Natural killer cell (primary cell): ENCODE measurements around the gene MTMR11. TPM values are rescaled to one million over a fixed set of nuclear protein-coding genes. Genes with fewer than 3 reads are reported as not detected.
"Not testable (repeated sequence)": the region's sequence is repeated elsewhere in the genome, so short reads cannot be mapped to it uniquely, and the experiment has no call there.

ENCODE experiments used
- ATAC-seq, 3 donors: fragments of 150-1000 bp in 2 of 3; fragments of 200-7000 bp in 1 of 3; cut with Tn5 transposase; 1 replicate in 1 of 3; 2 replicates in 2 of 3; pipeline ENCODE4 v1.10.0; 2021; ENCODE audit warnings: mild to moderate bottlenecking in 2 of 3, moderate library complexity in 2 of 3
- DNase-seq, 2 donors: peaks; one replicate each; pipeline versions ENCODE4 v3.0.0 to v3.0.0-alpha.2; 2013 to 2021; ENCODE audit warnings: mixed read lengths in 1 of 2
- H3K27ac ChIP-seq: one replicate; pipeline ENCODE4 v1.5.1; 2013; ENCODE audit warnings: mild to moderate bottlenecking, low read length
- H3K27me3 ChIP-seq: one replicate; pipeline ENCODE4 v1.6.1; 2013; ENCODE audit warnings: low read length; ENCODE audit not compliant: control insufficient read depth, insufficient read depth
- H3K36me3 ChIP-seq: one replicate; pipeline ENCODE4 v1.6.1; 2013; ENCODE audit warnings: low read length; ENCODE audit not compliant: control insufficient read depth, insufficient read depth
- H3K4me1 ChIP-seq: one replicate; pipeline ENCODE4 v1.6.1; 2013; ENCODE audit warnings: low read length; ENCODE audit not compliant: control insufficient read depth, insufficient read depth
- H3K4me3 ChIP-seq: one replicate; pipeline ENCODE4 v1.5.1; 2013; ENCODE audit warnings: low read length
- H3K9me3 ChIP-seq: one replicate; pipeline ENCODE4 v1.6.1; 2013; ENCODE audit warnings: low read length; ENCODE audit not compliant: control insufficient read depth, insufficient read depth
- H3K27ac Mint-ChIP-seq, 2 donors: one replicate each; pipeline ENCODE4 v1.8.0; 2022; ENCODE audit warnings: mild to moderate bottlenecking in 2 of 2, mixed read lengths in 2 of 2, moderate library complexity in 1 of 2
- H3K27me3 Mint-ChIP-seq, 2 donors: one replicate each; pipeline ENCODE4 v1.8.0; 2022; ENCODE audit warnings: low read depth in 2 of 2, mixed read lengths in 2 of 2
- H3K36me3 Mint-ChIP-seq: one replicate; pipeline ENCODE4 v1.8.0; 2022; ENCODE audit warnings: mixed read lengths
- H3K4me1 Mint-ChIP-seq, 2 donors: one replicate each; pipeline ENCODE4 v1.8.0; 2022; ENCODE audit warnings: mixed read lengths in 2 of 2
- H3K4me3 Mint-ChIP-seq: one replicate; pipeline ENCODE4 v1.8.0; 2022; ENCODE audit warnings: mild to moderate bottlenecking, moderate library complexity, mixed read lengths
- H3K9me3 Mint-ChIP-seq, 2 donors: one replicate each; pipeline ENCODE4 v1.8.0; 2022; ENCODE audit warnings: mixed read lengths in 2 of 2
- CTCF ChIP-seq: fragments of 200-600 bp; IDR thresholded peaks from one replicate; pipeline ENCODE4 v1.8.0; 2022; ENCODE audit warnings: antibody characterized with exemption
- WGBS: methylation state at CpG from one replicate; pipeline ENCODE4 v1.1.7; 2013; ENCODE audit warnings: missing lambda C conversion rate; ENCODE audit not compliant: insufficient coverage; 5-methylcytosine and 5-hydroxymethylcytosine counted together
- intact Hi-C: fragments of 100-400 bp; cut with micrococcal nuclease; formaldehyde crosslinking; loops from one replicate; pipeline ENCODE4 v1.14.2; 2022
- total RNA-seq, 4 donors: library from RNA; stranded (reverse); fragments of 120-200 nt in 1 of 4; gene quantifications; one replicate each; pipeline versions ENCODE4 v1.2.3 to v1.2.4, GENCODE V29; 2013 to 2022

MTMR11 gene
- total RNA-seq, 3 donors from 2014 or later (not counting 1 experiment from before 2014, with no cell fraction given) = 1.8 to 3.0 (median 2.9) TPM

- H3K27ac Mint-ChIP-seq = no peak overlapping the region
- H3K4me3 ChIP-seq = no peak overlapping the region
- H3K27ac ChIP-seq = no peak overlapping the region
- no peaks in the 10 kb centered on the region for H3K27me3 ChIP-seq
- H3K9me3 ChIP-seq = no peaks in the 10 kb centered on the region
- H3K4me1 Mint-ChIP-seq = no peaks in the 10 kb centered on the region
- intact Hi-C loops = no loop called here
- DNase-seq (no peak), ATAC-seq (no peak)
- no peaks in the 10 kb centered on the region for H3K4me1 ChIP-seq
- WGBS = 93% methylated on average over 4 of the region's 4 CpGs
- H3K9me3 Mint-ChIP-seq = no peaks in the 10 kb centered on the region
- H3K36me3 ChIP-seq = peaks cover 18% of the 10 kb centered on the region
- H3K27me3 Mint-ChIP-seq = no peaks in the 10 kb centered on the region
- no peak overlapping the region for H3K4me3 Mint-ChIP-seq
- H3K36me3 Mint-ChIP-seq = peaks cover 11% of the 10 kb centered on the region
- TF ChIP-seq CTCF = no peak
Measured at GRCh38 chr1:149945206-149945605, 8.5 kb upstream of the MTMR11 start.

DNA sequence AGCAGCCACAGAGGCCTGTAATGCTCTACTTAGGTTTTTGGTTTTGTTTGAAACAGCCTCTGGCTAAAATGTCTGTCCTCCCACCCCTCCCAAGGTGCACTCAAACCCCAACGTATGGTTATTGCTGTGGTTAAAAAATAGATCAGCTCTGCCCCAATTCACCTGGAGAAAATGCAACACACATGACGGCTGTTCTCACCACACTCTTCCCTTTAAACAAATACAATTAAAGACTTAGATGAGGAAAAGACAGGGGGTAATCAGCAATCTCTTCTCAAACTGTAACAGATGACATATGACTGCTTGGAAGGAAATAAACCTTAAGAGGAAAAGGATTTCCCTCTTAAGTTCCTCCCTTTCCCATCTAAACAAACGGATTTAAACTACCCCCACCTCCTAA, 6.2 kb upstream of the MTMR11 start:
- intact Hi-C loops = no loop called here
- Mint-ChIP-seq H3K9me3 (no peaks in the 10 kb centered on the region), H3K36me3 (peaks cover 11% of the 10 kb centered on the region), H3K27me3 (no peaks in the 10 kb centered on the region), H3K4me1 (peaks cover 0 to 2% of the 10 kb centered on the region in 2 donors), H3K27ac (peak overlapping the region in 1 of 2 donors; percentile 7), H3K4me3 (no peak overlapping the region)
- Histone ChIP-seq H3K27ac (no peak overlapping the region), H3K4me1 (peaks cover 5% of the 10 kb centered on the region), H3K4me3 (no peak overlapping the region), H3K27me3 (no peaks in the 10 kb centered on the region), H3K36me3 (peaks cover 15% of the 10 kb centered on the region), H3K9me3 (no peaks in the 10 kb centered on the region)
- 41% methylated on average over 1 of the region's 3 CpGs for WGBS
- DNase-seq = no peak
- ATAC-seq = no peak
- TF ChIP-seq CTCF = no peak

DNA sequence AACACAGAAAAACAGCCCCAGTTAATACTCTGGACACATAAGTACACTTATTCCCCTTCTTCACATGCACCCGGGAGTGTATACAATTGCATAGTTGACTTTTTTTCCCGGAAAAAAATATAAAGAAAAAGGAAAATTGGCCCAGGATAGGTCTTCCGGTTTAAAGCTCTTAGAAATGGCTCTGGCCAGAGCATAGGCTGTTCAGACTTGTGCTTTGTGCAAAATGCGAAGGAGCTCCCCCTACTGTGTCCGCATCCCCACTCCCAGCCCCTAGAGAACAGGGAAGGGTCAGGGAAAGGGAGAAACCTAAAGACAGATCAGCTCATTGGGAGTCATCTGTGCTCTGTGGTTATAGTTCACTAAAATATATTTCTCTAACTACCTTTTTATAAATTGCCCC, 5.5 kb upstream of the MTMR11 start:
- intact Hi-C loops = no loop called here
- no peak overlapping the region for H3K27ac ChIP-seq
- Mint-ChIP-seq H3K27me3 (no peaks in the 10 kb centered on the region), H3K9me3 (no peaks in the 10 kb centered on the region), H3K4me3 (no peak overlapping the region), H3K36me3 (peaks cover 11% of the 10 kb centered on the region), H3K4me1 (peaks cover 0 to 8% of the 10 kb centered on the region in 2 donors), H3K27ac (no peak overlapping the region)
- no peak overlapping the region for H3K4me3 ChIP-seq
- TF ChIP-seq CTCF = no peak
- peaks cover 12% of the 10 kb centered on the region for H3K36me3 ChIP-seq
- H3K27me3 ChIP-seq = no peaks in the 10 kb centered on the region
- 85% methylated on average over 5 of the region's 5 CpGs for WGBS
- ATAC-seq = no peak
- no peaks in the 10 kb centered on the region for H3K9me3 ChIP-seq
- no peak for DNase-seq
- H3K4me1 ChIP-seq = peaks cover 7% of the 10 kb centered on the region

DNA sequence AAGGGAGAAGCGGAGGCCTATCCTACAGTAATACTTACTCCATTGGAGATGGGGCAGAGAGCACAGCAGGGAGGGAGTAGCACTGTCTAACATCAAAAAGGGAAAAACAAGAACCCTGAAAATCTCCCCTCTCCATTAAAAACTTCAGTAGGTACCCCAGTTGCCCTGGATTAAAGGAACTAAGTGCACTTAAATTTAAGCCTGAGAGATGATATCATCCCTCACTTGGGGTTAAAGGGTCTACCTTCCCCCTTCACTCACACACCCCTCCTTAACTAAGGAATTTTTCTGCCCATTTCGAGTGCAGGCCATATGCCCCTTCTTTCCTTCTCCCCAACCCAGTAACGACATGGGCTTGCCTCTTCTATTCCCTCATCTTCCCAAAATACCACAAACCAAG, 3.7 kb upstream of the MTMR11 start:
- Histone ChIP-seq H3K27ac (no peak overlapping the region), H3K36me3 (peaks cover 12% of the 10 kb centered on the region), H3K27me3 (no peaks in the 10 kb centered on the region), H3K9me3 (no peaks in the 10 kb centered on the region), H3K4me1 (peaks cover 7% of the 10 kb centered on the region), H3K4me3 (no peak overlapping the region)
- Mint-ChIP-seq H3K4me3 (no peak overlapping the region), H3K27ac (no peak overlapping the region), H3K27me3 (no peaks in the 10 kb centered on the region), H3K4me1 (peaks cover 0 to 8% of the 10 kb centered on the region in 2 donors), H3K9me3 (no peaks in the 10 kb centered on the region), H3K36me3 (peaks cover 11% of the 10 kb centered on the region)
- no peak for TF ChIP-seq CTCF
- 93% methylated on average over 2 of the region's 3 CpGs for WGBS
- ATAC-seq (no peak), DNase-seq (no peak)
- intact Hi-C loops = no loop called here

DNA sequence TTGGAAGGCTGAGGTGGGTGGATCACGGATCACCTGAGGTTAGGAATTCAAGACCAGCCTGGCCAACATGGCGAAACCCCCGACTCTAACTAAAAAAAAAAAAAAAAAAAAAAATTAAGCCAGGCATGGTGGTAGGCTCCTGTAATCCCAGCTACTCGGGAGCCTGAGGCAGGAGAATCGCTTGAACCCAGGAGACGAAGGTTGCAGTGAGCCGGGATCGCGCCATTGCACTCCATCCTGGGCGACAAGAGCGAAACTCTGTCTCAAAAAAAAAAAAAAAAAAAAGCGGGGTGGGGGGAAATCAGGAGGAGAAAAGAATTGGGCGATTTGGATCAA, 2.0 kb upstream of the MTMR11 start:
- ATAC-seq = not testable (repeated sequence)

More for the DNA sequence above, 2.0 kb upstream of the MTMR11 start:
- H3K4me1 ChIP-seq, H3K27me3 ChIP-seq, H3K27ac Mint-ChIP-seq, H3K36me3 Mint-ChIP-seq, H3K27me3 Mint-ChIP-seq, H3K9me3 Mint-ChIP-seq, intact Hi-C loops, H3K4me3 Mint-ChIP-seq, H3K9me3 ChIP-seq, H3K4me3 ChIP-seq, H3K36me3 ChIP-seq, H3K4me1 Mint-ChIP-seq, DNase-seq, H3K27ac ChIP-seq: not testable (repeated sequence)
- WGBS = 97% methylated on average over 8 of the region's 13 CpGs
